Measurements from ENCODE around the gene YTHDC2. TPM values are rescaled to one million over a fixed set of nuclear protein-coding genes. Genes with fewer than 3 reads are reported as not detected.

The YTHDC2 gene
- total RNA-seq, 6 experiments from 2014 or later = 12.2 to 18.3 (median 15.7) TPM

DNA sequence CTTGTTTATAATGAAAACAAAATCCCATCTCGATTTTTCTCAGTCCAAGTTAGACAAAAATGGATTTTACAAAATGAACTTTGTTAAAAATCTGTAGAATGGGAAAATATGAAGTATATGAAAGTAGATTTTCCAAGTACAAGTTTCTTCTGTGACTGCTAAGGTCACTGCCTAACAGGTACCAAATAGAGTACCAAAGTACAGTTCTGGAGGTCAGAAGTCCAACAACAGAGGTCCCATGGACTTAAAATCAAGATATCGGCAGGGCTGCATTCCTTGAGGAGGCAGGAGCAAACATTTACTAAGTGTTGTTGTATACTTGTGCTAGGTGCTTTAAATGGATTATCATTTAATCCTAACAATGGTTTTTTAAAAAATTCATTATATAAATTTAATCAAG is 5.9 kb downstream of the YTHDC2 start:
- 44% methylated on average over 2 of the region's 2 CpGs for WGBS (ENCODE audit: insufficient coverage, low coverage, low lambda C conversion rate, missing lambda C conversion rate)
- no peak overlapping the region for H3K27ac ChIP-seq
- H3K9me3 ChIP-seq = no peaks in the 10 kb centered on the region
- intact Hi-C loops (cut with DNase I) = no loop called here
- peak in 2 of 4 donors; percentile 20 to 56 for ATAC-seq
- no peaks in the 10 kb centered on the region for H3K27me3 ChIP-seq
- H3K36me3 ChIP-seq = no peaks in the 10 kb centered on the region
- no peak for DNase-seq
- no peak overlapping the region for H3K4me3 ChIP-seq
- H3K4me1 ChIP-seq = peaks cover 0 to 15% (median 7%) of the 10 kb centered on the region in 4 donors
- no peak for TF ChIP-seq POLR2A (IDR thresholded peaks at IDR 0.05)
- TF ChIP-seq, protein P1, sequence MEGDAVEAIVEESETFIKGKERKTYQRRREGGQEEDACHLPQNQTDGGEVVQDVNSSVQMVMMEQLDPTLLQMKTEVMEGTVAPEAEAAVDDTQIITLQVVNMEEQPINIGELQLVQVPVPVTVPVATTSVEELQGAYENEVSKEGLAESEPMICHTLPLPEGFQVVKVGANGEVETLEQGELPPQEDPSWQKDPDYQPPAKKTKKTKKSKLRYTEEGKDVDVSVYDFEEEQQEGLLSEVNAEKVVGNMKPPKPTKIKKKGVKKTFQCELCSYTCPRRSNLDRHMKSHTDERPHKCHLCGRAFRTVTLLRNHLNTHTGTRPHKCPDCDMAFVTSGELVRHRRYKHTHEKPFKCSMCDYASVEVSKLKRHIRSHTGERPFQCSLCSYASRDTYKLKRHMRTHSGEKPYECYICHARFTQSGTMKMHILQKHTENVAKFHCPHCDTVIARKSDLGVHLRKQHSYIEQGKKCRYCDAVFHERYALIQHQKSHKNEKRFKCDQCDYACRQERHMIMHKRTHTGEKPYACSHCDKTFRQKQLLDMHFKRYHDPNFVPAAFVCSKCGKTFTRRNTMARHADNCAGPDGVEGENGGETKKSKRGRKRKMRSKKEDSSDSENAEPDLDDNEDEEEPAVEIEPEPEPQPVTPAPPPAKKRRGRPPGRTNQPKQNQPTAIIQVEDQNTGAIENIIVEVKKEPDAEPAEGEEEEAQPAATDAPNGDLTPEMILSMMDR (IDR thresholded peaks at IDR 0.05) = no peak

DNA sequence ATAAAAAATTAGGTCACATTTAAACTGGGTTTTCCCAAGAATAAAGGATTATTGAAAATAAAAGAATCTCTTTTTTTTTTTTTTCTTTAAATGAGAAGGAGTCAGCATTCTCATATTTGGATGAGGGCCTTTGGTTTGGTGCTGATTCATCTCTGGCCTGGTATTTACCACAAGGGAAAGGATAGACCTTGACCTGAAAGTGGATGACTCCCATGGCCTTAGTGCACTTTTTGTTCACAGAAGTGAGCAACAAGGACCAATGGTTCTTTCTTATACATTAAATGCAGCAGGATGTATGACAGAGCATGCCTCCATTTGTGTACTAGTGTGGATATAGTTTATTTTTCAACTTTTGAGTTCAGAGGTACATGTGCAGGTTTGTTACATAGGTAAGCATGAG is 6.9 kb downstream of the YTHDC2 start:
- DNase-seq = no peak
- no peaks in the 10 kb centered on the region for H3K36me3 ChIP-seq
- H3K27me3 ChIP-seq = no peaks in the 10 kb centered on the region
- H3K27ac ChIP-seq = no peak overlapping the region
- no peaks in the 10 kb centered on the region for H3K9me3 ChIP-seq
- TF ChIP-seq, protein P1 (IDR thresholded peaks at IDR 0.05) = no peak
- TF ChIP-seq POLR2A (IDR thresholded peaks at IDR 0.05) = no peak
- intact Hi-C loops (cut with DNase I) = no loop called here
- H3K4me1 ChIP-seq = peaks cover 0 to 8% (median 6%) of the 10 kb centered on the region in 4 donors
- peak in 2 of 4 donors; percentile 44 to 82 for ATAC-seq
- H3K4me3 ChIP-seq = no peak overlapping the region

DNA sequence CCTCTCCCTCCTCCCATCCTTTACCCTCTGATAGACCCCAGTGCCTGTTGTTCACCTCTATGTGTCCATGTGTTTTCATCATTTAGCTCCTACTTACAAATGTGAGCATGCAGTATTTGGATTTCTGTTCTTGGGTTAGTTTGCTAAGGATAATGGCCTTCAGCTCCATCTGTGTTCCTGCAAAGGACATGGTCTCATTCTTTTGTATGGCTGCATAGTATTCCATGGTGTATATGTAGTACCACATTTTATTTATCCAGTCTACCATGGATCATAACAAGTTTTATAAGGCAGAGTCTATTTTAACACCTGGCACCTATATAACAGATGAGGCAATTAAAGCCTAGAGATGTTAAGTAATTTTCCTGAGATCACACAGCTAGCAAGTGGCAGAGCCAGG is 7.4 kb downstream of the YTHDC2 start:
- H3K27me3 ChIP-seq = no peaks in the 10 kb centered on the region
- no peak overlapping the region for H3K27ac ChIP-seq
- H3K36me3 ChIP-seq = no peaks in the 10 kb centered on the region
- peaks cover 0 to 8% (median 5%) of the 10 kb centered on the region in 4 donors for H3K4me1 ChIP-seq
- no peak overlapping the region for H3K4me3 ChIP-seq
- intact Hi-C loops (cut with DNase I) = no loop called here
- no peaks in the 10 kb centered on the region for H3K9me3 ChIP-seq
- no peak for TF ChIP-seq POLR2A (IDR thresholded peaks at IDR 0.05)
- TF ChIP-seq, protein P1 (IDR thresholded peaks at IDR 0.05) = no peak
- no peak for DNase-seq
- no peak for ATAC-seq

DNA sequence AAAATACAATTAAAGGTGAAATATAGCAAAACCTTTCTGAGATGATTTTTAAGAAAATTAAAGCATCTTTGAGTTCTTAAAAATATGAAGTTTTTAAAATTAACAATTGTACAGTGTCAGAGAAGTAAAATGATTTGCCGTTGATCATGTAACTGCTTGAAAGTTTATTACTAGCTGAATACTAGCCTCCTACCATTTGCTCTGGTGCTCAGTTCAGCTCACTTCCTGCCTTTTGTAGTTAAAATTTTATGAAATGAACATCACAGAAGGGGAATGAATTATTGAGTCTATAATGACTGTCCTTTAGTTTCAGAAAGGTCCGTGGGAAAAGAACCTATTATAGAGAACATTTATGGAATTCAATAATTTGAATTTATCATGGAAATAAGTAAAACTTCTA is 9.7 kb downstream of the YTHDC2 start:
- Histone ChIP-seq H3K4me1 (peaks cover 0 to 8% (median 2%) of the 10 kb centered on the region in 4 donors), H3K27me3 (no peaks in the 10 kb centered on the region), H3K4me3 (no peak overlapping the region), H3K9me3 (no peaks in the 10 kb centered on the region), H3K27ac (no peak overlapping the region), H3K36me3 (no peaks in the 10 kb centered on the region)
- ATAC-seq (no peak), DNase-seq (no peak)
- intact Hi-C loops (cut with DNase I) = no loop called here
- TF ChIP-seq POLR2A (IDR thresholded peaks at IDR 0.05) = no peak
- TF ChIP-seq, protein P1 (IDR thresholded peaks at IDR 0.05) = no peak
- 72% methylated on average over 2 of the region's 2 CpGs for WGBS (ENCODE audit: insufficient coverage, low coverage, low lambda C conversion rate, missing lambda C conversion rate)

DNA sequence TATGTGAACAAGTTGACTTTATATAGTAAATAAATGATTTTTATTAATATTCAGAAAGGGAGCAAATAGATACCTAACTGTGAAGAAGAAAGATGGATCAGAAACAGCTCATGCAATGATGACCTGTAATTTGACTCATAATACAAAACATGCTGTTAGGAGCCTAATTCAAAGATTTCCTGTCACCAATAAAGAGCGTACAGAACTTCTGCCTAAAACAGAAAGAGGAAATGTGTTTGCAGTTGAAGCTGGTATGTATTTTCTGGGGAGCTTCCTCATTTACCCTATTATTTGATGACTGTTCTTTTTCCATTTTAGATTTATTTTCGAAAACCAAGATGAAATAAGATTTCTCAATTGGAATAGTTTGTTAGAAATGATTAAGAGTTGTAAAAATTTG is 11.4 kb downstream of the YTHDC2 start:
- H3K4me1 ChIP-seq = peaks cover 0 to 5% (median 0%) of the 10 kb centered on the region in 4 donors
- DNase-seq (no peak), ATAC-seq (peak in 3 of 4 donors; percentile 40 to 60 (median 56))
- intact Hi-C loops (cut with DNase I) = no loop called here
- H3K27ac ChIP-seq = no peak overlapping the region
- H3K9me3 ChIP-seq = no peaks in the 10 kb centered on the region
- H3K27me3 ChIP-seq = no peaks in the 10 kb centered on the region
- no peak overlapping the region for H3K4me3 ChIP-seq
- no peaks in the 10 kb centered on the region for H3K36me3 ChIP-seq
- no peak for TF ChIP-seq POLR2A (IDR thresholded peaks at IDR 0.05)
- TF ChIP-seq, protein P1 (IDR thresholded peaks at IDR 0.05) = no peak
- 49% methylated on average over 2 of the region's 2 CpGs for WGBS (ENCODE audit: insufficient coverage, low coverage, low lambda C conversion rate, missing lambda C conversion rate)
